H1 (cell line): Measurements from ENCODE around the gene ATP13A2. TPM values are rescaled to one million over a fixed set of nuclear protein-coding genes. Genes with fewer than 3 reads are reported as not detected.

Experiments
- CTCF ChIA-PET: fragments of 300-600 bp; sonication (Branson Sonifier 250); formaldehyde crosslinking; loops from one replicate; lab custom pipeline; 2021; ENCODE audit not compliant: partially characterized antibody; lab: Charles Lee
- POLR2A ChIA-PET: fragments of 300-600 bp; sonication (Branson Sonifier 250); formaldehyde crosslinking; loops from one replicate; lab custom pipeline; 2021; ENCODE audit warnings: inconsistent platforms; ENCODE audit not compliant: partially characterized antibody; lab: Charles Lee
- DNase-seq, 2 experiments: peaks; one replicate each; pipeline versions ENCODE4 v3.0.0 to v3.0.0-alpha.2; 2010 to 2022; ENCODE audit warnings: low spot score in 2 of 2, low read depth in 1 of 2, mixed read lengths in 1 of 2
- FAIRE-seq: peaks from 2 replicates; lab custom pipeline; 2011; peaks lifted over from hg19 to GRCh38; lab: Jason Lieb, UNC
- H2AFZ ChIP-seq: 2 replicates; pipeline ENCODE4 v1.8.1; 2012; ENCODE audit warnings: low read length, inconsistent platforms
- H2AK5ac ChIP-seq: 2 replicates; pipeline ENCODE4 v1.6.1; 2013; ENCODE audit warnings: low read depth, low read length
- H2BK120ac ChIP-seq: replicated peaks from 2 replicates; pipeline ENCODE3; 2013; ENCODE audit warnings: low read depth, low read length, inconsistent platforms
- H2BK12ac ChIP-seq: 2 replicates; pipeline ENCODE4 v1.6.1; 2013; ENCODE audit warnings: low read depth, low read length
- H2BK15ac ChIP-seq: 2 replicates; pipeline ENCODE4 v1.6.1; 2013; ENCODE audit warnings: low read length
- H2BK20ac ChIP-seq: 2 replicates; pipeline ENCODE4 v1.6.1; 2013; ENCODE audit warnings: low read length
- H2BK5ac ChIP-seq: 2 replicates; pipeline ENCODE4 v1.6.1; 2013; ENCODE audit warnings: low read depth, low read length
- H3K14ac ChIP-seq: 2 replicates; pipeline ENCODE4 v1.6.1; 2013; ENCODE audit warnings: inconsistent platforms; ENCODE audit not compliant: insufficient read length
- H3K18ac ChIP-seq: 2 replicates; pipeline ENCODE4 v1.6.1; 2013; ENCODE audit warnings: low read length; ENCODE audit errors: extremely low read depth
- H3K23ac ChIP-seq: 2 replicates; pipeline ENCODE4 v1.6.1; 2013; ENCODE audit warnings: inconsistent platforms; ENCODE audit not compliant: insufficient read length
- H3K23me2 ChIP-seq: 2 replicates; pipeline ENCODE4 v1.6.1; 2013; ENCODE audit warnings: low read depth, low read length
- H3K27ac ChIP-seq: 2 replicates; pipeline ENCODE4 v1.6.1; 2011; ENCODE audit warnings: low read depth, low read length, inconsistent platforms
- H3K27me3 ChIP-seq, 4 experiments: replicated peaks in 1 of 4; 1 replicate in 1 of 4; 2 replicates in 3 of 4; pipeline versions ENCODE4 v1.6.1 to v1.8.1; 2011 to 2013; ENCODE audit warnings: low read length in 3 of 4, mild to moderate bottlenecking in 3 of 4, inconsistent platforms in 2 of 4, mixed read lengths in 2 of 4, moderate library complexity in 1 of 4; ENCODE audit not compliant: control insufficient read depth in 3 of 4, insufficient read depth in 3 of 4; ENCODE audit errors: extremely low read depth in 1 of 4
- H3K36me3 ChIP-seq, 4 experiments: 2 replicates each; pipeline versions ENCODE4 v1.6.1 to v1.8.1; 2011 to 2013; ENCODE audit warnings: mild to moderate bottlenecking in 4 of 4, low read length in 3 of 4, moderate library complexity in 2 of 4, control low read depth in 1 of 4, inconsistent platforms in 1 of 4; ENCODE audit not compliant: insufficient read depth in 4 of 4, control insufficient read depth in 2 of 4
- H3K4ac ChIP-seq: replicated peaks from 2 replicates; pipeline ENCODE3; 2013; ENCODE audit warnings: low read length, low read depth, mixed read lengths, inconsistent platforms; ENCODE audit not compliant: insufficient read length
- H3K4me1 ChIP-seq, 4 experiments: replicated peaks in 1 of 4; 1 replicate in 1 of 4; 2 replicates in 3 of 4; pipeline versions ENCODE4 v1.6.1 to v1.8.1; 2011 to 2013; ENCODE audit warnings: low read length in 3 of 4, inconsistent platforms in 2 of 4, mixed read lengths in 1 of 4; ENCODE audit not compliant: insufficient read depth in 4 of 4, control insufficient read depth in 3 of 4
- H3K4me2 ChIP-seq, 2 experiments: 2 replicates each; pipeline versions ENCODE4 v1.6.1 to v1.8.1; 2011 to 2013; ENCODE audit warnings: low read depth in 2 of 2, low read length in 2 of 2, control low read depth in 1 of 2, inconsistent platforms in 1 of 2, mild to moderate bottlenecking in 1 of 2; ENCODE audit not compliant: insufficient read depth in 1 of 2
- H3K4me3 ChIP-seq, 4 experiments: fragments of 200-600, 300-600 bp in 1 of 4; sonication (generic), shearing (Covaris generic), sonication (Bioruptor Twin) in 1 of 4; 2 replicates each; pipeline versions ENCODE4 v1.5.1 to v1.8.1; 2011 to 2016; ENCODE audit warnings: low read length in 4 of 4, low read depth in 3 of 4, control low read depth in 2 of 4, inconsistent platforms in 2 of 4, mild to moderate bottlenecking in 2 of 4, mixed read lengths in 1 of 4, moderate library complexity in 1 of 4; ENCODE audit not compliant: insufficient read depth in 2 of 4; ENCODE audit errors: extremely low read depth in 1 of 4
- H3K56ac ChIP-seq: replicated peaks from 2 replicates; pipeline ENCODE3; 2013; ENCODE audit warnings: low read depth, mild to moderate bottlenecking, mixed read lengths, low read length, inconsistent platforms; ENCODE audit not compliant: insufficient read length
- H3K79me1 ChIP-seq: 2 replicates; pipeline ENCODE4 v1.6.1; 2013; ENCODE audit warnings: low read depth, low read length, control low read depth
- H3K79me2 ChIP-seq, 2 experiments: 2 replicates each; pipeline versions ENCODE4 v1.6.1 to v1.8.1; 2012 to 2013; ENCODE audit warnings: low read length in 2 of 2, mild to moderate bottlenecking in 2 of 2, inconsistent platforms in 1 of 2; ENCODE audit not compliant: insufficient read depth in 2 of 2, control insufficient read depth in 1 of 2
- H3K9ac ChIP-seq, 4 experiments: replicated peaks in 1 of 4; 1 replicate in 1 of 4; 2 replicates in 3 of 4; pipeline versions ENCODE4 v1.6.1 to v1.8.1; 2011 to 2013; ENCODE audit warnings: low read depth in 3 of 4, low read length in 3 of 4, control low read depth in 2 of 4, mild to moderate bottlenecking in 2 of 4, moderate library complexity in 2 of 4, inconsistent platforms in 1 of 4; ENCODE audit errors: extremely low read depth in 1 of 4
- H3K9me3 ChIP-seq, 2 experiments: 2 replicates each; pipeline versions ENCODE4 v1.6.1 to v1.8.1; 2012 to 2013; ENCODE audit warnings: mild to moderate bottlenecking in 2 of 2, moderate library complexity in 2 of 2, control low read depth in 1 of 2, inconsistent platforms in 1 of 2, low read depth in 1 of 2, low read length in 1 of 2, mixed read lengths in 1 of 2; ENCODE audit not compliant: insufficient read depth in 2 of 2
- H4K20me1 ChIP-seq, 2 experiments: replicated peaks in 1 of 2; 2 replicates each; pipeline versions ENCODE3 to v1.8.1; 2011 to 2013; ENCODE audit warnings: inconsistent platforms in 2 of 2, low read length in 2 of 2, mild to moderate bottlenecking in 1 of 2; ENCODE audit not compliant: insufficient read depth in 2 of 2, control insufficient read depth in 1 of 2
- H4K5ac ChIP-seq: 2 replicates; pipeline ENCODE4 v1.6.1; 2013; ENCODE audit warnings: low read length, low read depth, mixed read lengths, inconsistent platforms; ENCODE audit not compliant: insufficient read length
- H4K8ac ChIP-seq: 2 replicates; pipeline ENCODE4 v1.8.0; 2013; ENCODE audit warnings: mild to moderate bottlenecking, moderate library complexity, low read length, inconsistent platforms; ENCODE audit not compliant: insufficient read depth; ENCODE audit errors: extremely low read depth
- H4K91ac ChIP-seq: replicated peaks from 2 replicates; pipeline ENCODE3; 2013; ENCODE audit warnings: low read length, mixed read lengths, inconsistent platforms; ENCODE audit not compliant: insufficient read length
- YY1 ChIP-seq: IDR thresholded peaks from 2 replicates; pipeline ENCODE4 v1.6.1; 2011; ENCODE audit warnings: low read depth, mild to moderate bottlenecking, low read length
- WGBS, 2 experiments: shearing (Covaris generic) in 1 of 2; methylation state at CpG; one replicate each; pipeline versions ENCODE4 v1.1.6 to v1.1.7; 2013 to 2015; ENCODE audit warnings: low lambda C conversion rate in 2 of 2, mixed read lengths in 2 of 2, inconsistent platforms in 1 of 2, low coverage in 1 of 2, missing lambda C conversion rate in 1 of 2; ENCODE audit not compliant: insufficient replicate concordance in 2 of 2, insufficient coverage in 1 of 2, insufficient read length in 1 of 2; ENCODE audit errors: extremely low coverage in 1 of 2, missing lambda C conversion rate in 1 of 2; 5-methylcytosine and 5-hydroxymethylcytosine counted together
- polyA plus RNA-seq, 7 experiments: library from polyadenylated mRNA; depleted of rRNA in 3 of 7; stranded (reverse) in 5 of 7; unstranded in 2 of 7; fragments of >200 nt in 5 of 7; fragments of 200-250 nt in 2 of 7; gene quantifications; 1 replicate in 5 of 7; 2 replicates in 1 of 7; 4 replicates in 1 of 7; pipeline versions ENCODE4 v1.2.1 to v1.2.3, GENCODE V29; 2011 to 2013; ENCODE audit warnings: missing spikeins in 2 of 7, mixed read lengths in 2 of 7
- total RNA-seq: library from RNA; stranded (reverse); fragmentation: NEBNext Ultra II Directional; extraction: Animal tissue kit (Norgen Biotek cat#: 25700); gene quantifications from 2 replicates; pipeline ENCODE4 v1.2.1, GENCODE V29; 2021

The ATP13A2 gene
- total and polyA plus RNA-seq, 2 of the 8 experiments (the other 6 are each of a cell fraction or from before 2014, with no cell fraction given), result 82.1 to 83.6 TPM

GRCh38 chr1:16969057-16969611 lies 42.6 kb downstream of the ATP13A2 start:
- DNase-seq, result no peak
- Histone ChIP-seq H4K91ac (no peak overlapping the region), H3K36me3 (peaks cover 7 to 35% (median 21%) of the 10 kb centered on the region in 4 experiments; a peak in 7 of 8 replicates), H2BK15ac (no peak overlapping the region), H3K18ac (no peak overlapping the region), H4K5ac (no peak overlapping the region), H3K27me3 (no peaks in the 10 kb centered on the region), H3K9ac (no peak overlapping the region), H3K4me2 (no peak overlapping the region), H2BK12ac (no peak overlapping the region), H2AK5ac (no peak overlapping the region), H3K56ac (no peak overlapping the region), H4K8ac (no peak overlapping the region), H3K4me3 (no peak overlapping the region), H3K23me2 (peaks cover 3% of the 10 kb centered on the region; the same call in 1 of the 2 replicates), H3K4me1 (peaks cover 0 to 11% (median 8%) of the 10 kb centered on the region in 4 experiments; a peak in 6 of 7 replicates), H3K9me3 (no peaks in the 10 kb centered on the region), H4K20me1 (peaks cover 8 to 14% of the 10 kb centered on the region in 2 experiments), H2AFZ (no peak overlapping the region), H2BK5ac (no peak overlapping the region), H3K27ac (no peak overlapping the region), H3K4ac (no peak overlapping the region), H3K79me1 (no peaks in the 10 kb centered on the region)
- POLR2A ChIA-PET, result interaction anchor here (2.6 to 9.5 kb wide), 2 partner anchors 9 to 11 kb away, joined by 7 to 92 read pairs; partner anchors contain the start of gene MFAP2
- 92% methylated on average over 14 of the region's 14 CpGs; no CpG with 5 or more reads in 1 of the 2 experiments for WGBS, 2 experiments
- FAIRE-seq, result no peak
- CTCF ChIA-PET, result interaction anchor here (0.6 to 14.3 kb wide), 8 partner anchors 8 to 107 kb away, joined by 3 to 267 read pairs (median 8); partner anchors contain the start of gene MFAP2
- no peak for TF ChIP-seq YY1
- TF ChIP-seq, all 59 proteins: peak for 0
- Histone ChIP-seq H3K79me2 (no peaks in the 10 kb centered on the region), H3K14ac (no peak overlapping the region), H2BK120ac (no peak overlapping the region), H3K23ac (no peak overlapping the region), H2BK20ac (no peak overlapping the region)
